ENCODE measurements around the gene LRRK2.
"Not testable (repeated sequence)": the region's sequence is repeated elsewhere in the genome, so short reads cannot be mapped to it uniquely, and the experiment has no call there.

Gene LRRK2

DNA sequence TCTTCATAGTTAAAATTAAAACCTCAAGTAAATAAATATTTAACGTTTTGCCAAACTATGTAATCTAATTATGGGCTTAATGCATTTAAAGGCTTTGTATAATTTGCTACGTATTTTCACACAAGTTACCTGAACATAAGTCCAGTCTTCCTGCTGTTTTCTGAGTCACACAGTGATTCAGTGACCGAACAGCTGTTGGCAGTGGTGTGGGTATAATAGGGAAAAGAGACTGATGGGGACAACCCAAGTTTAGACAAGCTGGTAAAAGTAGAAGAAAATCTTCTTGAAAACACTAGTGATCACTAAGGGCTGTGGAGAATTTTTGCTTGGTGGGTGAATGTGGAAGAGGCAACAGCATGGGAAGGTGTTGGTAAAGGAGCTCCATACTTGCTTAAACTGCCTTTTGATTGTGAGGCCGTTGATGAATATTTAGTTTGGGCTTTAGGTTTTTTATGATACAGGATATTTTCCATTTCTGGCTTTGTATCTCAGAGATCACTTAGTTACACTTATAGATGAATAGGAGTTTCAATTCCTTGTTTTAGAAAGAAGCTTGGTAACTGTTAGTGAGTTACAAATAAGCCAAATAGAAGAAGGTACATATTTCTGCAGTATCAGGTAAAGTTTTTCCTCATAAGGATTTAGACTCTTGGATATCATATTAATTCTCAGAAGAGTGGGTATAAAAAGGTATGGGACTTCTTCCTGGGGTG, 23.9 kb downstream of the LRRK2 start:
- no peak for DNase-seq (ENCODE audit: low spot score)

DNA sequence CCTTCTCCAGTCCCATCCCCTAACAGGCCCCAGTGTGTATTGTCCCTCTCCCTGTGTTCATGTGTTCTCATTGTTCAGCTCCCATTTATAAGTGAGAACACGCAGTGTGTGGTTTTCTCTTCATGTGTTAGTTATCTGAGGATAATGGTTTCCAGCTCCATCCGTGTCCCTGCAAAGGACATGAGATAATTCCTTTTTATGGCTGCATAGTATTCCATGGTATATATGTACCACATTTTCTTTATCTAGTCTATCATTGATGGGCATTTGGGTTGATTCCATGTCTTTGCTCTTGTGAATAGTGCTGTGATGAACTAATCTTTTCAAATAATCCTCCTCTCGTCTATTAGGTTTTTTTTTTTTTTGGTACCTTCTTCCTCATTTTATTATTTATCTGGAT, 25.9 kb downstream of the LRRK2 start:
- DNase-seq (ENCODE audit: low spot score): not testable (repeated sequence)

GRCh38 chr12:40253936-40254335, 29.1 kb downstream of the LRRK2 start:
- no peak for DNase-seq (ENCODE audit: low spot score)

- DNase-seq (ENCODE audit: low spot score): no peak
Measured at GRCh38 chr12:40254455-40255085, 29.8 kb downstream of the LRRK2 start.

DNA sequence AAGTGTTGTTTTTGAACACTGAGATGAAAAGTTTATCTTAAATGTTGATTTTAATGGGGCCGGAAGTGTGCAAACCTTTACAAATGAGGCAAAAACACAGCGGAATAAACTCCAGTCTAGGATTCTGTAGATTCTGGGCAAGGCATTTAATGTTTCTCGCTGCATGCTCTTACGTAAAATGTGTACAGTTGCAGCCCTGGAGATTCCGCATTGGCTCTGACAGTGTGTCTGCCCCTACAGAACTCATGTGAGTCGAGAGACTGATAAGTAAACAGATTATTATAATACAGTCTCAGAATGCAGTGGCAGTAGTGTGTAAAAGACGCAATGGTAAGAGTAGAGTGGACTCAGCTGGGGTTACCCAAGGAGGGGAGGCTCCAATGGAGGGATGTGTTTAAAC, 33.6 kb downstream of the LRRK2 start:
- DNase-seq (ENCODE audit: low spot score): no peak

DNA sequence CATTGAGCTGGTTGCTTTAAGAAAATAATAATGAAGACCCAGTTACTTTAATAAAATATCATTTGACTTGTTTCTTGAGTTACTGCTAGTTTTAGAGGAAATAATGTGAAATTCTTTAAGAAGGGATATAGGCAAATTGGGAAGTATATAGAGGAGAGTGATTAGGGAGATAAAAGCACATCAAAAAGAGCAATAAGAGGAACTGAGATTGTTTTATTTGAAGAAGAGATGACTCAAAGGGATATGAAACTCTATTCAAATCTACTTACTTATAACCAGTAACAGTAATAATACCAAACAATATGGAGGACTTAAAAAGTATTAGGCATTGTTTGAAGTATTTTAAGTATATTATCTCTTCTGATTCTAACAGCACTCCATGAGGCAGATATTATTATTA, 37.1 kb downstream of the LRRK2 start:
- DNase-seq (ENCODE audit: low spot score): no peak

DNA sequence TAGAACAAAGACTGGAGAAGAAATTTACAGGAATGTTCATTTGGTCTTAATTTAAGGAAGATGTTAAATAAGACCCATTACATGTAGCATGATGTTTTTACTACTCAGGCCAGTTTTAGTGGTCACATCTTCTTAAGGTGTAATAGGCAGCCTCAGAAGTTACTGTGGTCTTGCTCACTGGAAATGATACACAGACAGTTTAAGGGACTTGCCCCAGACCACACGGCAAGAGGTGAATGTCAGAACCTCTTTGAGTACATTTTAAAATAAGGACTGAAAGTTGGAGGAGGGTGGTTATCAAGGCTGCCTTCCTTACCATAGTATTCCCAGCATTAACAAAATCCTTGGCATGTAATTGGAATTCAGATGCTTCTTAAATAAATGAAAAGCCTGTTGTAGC, 37.9 kb downstream of the LRRK2 start:
- DNase-seq (ENCODE audit: low spot score): no peak

- no peak for DNase-seq (ENCODE audit: low spot score)
Measured at GRCh38 chr12:40263616-40264409, 39.0 kb downstream of the LRRK2 start.

GRCh38 chr12:40271981-40272664, 47.3 kb downstream of the LRRK2 start:
- no peak for DNase-seq (ENCODE audit: low spot score)

- DNase-seq (ENCODE audit: low spot score): no peak
Measured at GRCh38 chr12:40281791-40282364, 57.1 kb downstream of the LRRK2 start.

- DNase-seq (ENCODE audit: low spot score): no peak
Measured at GRCh38 chr12:40286583-40286982, 61.8 kb downstream of the LRRK2 start.

DNA sequence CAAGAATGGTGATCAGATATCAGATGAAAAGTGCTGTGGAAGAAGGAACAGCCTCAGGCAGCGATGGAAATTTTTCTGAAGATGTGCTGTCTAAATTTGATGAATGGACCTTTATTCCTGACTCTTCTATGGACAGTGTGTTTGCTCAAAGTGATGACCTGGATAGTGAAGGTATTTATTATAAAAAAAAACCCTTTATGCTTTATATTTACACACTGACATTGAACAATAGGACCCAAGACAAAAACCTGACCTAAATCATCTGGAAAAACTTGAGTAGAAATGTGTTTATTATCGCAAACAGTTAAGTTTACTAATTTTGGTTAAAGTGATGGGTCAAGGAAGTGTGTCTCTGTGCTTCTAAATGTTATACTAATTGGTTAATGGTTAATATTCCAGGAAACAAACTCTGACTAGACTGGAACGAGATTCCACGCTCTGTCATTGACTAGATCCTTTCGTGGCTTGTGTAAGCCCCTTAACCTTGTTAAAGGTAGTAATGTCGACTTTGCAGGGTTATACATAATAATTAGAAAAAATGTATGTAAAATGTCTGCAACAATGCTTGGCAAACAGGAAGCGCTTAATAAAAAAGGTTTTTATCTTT, 62.7 kb downstream of the LRRK2 start:
- DNase-seq (ENCODE audit: low spot score): no peak

DNA sequence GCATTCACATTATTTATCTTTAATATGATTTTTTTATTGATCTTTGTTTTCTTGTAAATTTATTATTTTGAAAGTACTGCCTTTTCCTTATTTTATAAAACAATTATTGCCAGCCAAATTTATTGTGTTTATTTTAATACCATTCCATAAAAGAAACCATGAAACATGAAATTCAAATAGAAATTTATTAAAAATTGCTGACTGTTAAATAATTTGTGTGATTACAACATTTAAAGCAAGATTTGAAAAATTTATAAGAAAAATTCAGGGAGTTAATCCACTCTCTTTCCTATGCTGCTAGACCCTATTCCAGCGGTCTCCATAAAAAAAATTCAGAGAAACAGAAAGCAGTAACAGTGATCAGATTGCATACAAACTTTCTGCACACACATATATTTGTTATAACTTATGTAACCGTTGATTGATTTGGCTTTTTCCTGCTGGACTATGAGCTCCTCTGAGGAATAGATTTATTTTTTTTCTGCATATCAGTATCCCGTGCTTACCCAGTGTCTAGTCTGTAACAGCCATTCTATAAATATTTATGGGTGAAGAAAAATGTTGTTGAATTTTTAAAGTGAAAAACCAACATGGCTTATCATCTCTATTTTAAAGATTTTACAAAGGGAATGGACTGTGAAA, 68.1 kb downstream of the LRRK2 start:
- no peak for DNase-seq (ENCODE audit: low spot score)

DNA sequence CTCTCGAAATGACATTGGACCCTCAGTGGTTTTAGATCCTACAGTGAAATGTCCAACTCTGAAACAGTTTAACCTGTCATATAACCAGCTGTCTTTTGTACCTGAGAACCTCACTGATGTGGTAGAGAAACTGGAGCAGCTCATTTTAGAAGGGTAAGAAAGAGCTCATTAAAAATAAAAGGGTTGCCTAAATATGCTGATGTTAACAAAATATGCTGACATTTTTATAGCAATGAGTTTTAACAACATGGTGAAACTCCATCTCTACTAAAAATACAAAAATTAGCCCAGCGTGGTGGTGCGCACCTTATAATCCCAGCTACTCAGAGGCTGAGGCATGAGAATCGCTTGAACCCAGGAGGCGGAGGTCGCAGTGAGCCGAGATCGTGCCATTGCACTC, 73.5 kb downstream of the LRRK2 start:
- DNase-seq (ENCODE audit: low spot score): no peak

DNA sequence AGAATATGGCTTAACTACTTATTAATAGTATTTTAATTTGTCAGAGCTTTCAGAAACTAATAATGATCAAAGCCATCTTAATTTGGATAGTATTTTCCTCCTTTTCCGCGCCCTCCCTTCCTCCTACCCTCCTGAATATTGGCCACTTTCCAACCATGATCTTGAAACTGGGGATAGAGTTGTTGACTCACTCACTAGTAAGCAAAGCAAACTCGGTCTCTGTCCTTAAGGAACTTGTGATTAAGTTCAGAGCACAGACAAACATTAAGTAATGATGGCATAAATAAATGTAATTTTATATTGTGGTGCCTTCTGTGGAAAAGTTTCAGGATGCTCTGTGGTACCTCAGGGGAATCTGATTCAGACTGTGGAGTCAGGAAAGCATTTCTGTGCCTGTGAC, 75.7 kb downstream of the LRRK2 start:
- DNase-seq (ENCODE audit: low spot score): no peak

- no peak for DNase-seq (ENCODE audit: low spot score)
Measured at GRCh38 chr12:40309001-40309400, 84.2 kb downstream of the LRRK2 start.

DNA sequence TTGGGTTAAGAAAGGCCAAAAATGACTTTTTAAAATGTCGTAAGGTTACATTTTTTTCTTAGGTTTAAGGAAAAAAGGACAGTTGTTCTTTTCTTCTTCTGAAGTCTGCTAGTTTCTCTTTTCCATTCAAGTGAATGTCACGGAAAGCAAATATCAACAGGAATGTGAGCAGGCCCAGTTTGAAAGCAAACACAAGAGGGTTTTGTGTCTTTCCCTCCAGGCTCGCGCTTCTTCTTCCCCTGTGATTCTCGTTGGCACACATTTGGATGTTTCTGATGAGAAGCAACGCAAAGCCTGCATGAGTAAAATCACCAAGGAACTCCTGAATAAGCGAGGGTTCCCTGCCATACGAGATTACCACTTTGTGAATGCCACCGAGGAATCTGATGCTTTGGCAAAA, 85.4 kb downstream of the LRRK2 start:
- no peak for DNase-seq (ENCODE audit: low spot score)

DNA sequence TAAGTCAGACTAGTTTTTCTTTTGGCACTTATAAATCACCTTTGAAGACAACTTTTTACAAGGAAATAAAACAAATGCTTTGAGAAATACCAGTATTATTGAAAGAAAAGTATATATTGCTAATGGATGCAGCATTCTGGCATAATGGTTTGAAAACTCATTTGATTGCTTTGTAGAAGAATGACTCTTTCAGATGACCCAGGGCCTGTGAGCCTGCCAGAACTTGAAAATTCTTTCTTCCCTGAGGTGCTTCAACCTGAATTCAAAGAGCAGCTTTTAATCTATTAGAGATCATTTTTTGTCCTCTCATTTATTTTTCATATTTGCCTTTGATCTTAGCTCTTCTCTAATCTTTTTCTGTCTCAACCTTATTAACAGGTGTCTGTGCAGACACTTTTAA, 87.4 kb downstream of the LRRK2 start:
- DNase-seq (ENCODE audit: low spot score): no peak

GRCh38 chr12:40312982-40313576, 88.3 kb downstream of the LRRK2 start:
- no peak for DNase-seq (ENCODE audit: low spot score)

- no peak for DNase-seq (ENCODE audit: low spot score)
Measured at GRCh38 chr12:40313928-40314327, 89.1 kb downstream of the LRRK2 start.

DNA sequence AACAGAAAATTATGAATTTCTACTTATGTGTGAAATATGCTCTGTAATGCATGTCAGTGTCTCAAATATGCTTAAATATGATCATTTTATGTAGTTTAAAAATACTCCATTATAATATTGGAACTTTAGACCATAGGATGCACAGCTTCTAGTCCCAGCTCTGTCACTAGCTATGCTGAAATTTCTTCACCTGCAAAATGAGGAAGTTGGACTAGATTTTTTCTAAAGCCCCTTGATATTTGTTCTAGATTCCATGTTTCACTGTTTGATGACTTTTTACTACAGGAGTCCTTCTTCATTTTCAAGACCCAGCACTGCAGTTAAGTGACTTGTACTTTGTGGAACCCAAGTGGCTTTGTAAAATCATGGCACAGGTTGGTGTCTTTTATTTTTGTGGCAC, 90.1 kb downstream of the LRRK2 start:
- no peak for DNase-seq (ENCODE audit: low spot score)

Measured in LoVo (cell line).